Parathyroid adenoma (tissue), 2 donors: Measurements from ENCODE around the gene SIGLEC11.

ENCODE experiments used
- H2AFZ ChIP-seq: fragments of 300-600 bp; sonication (generic); one replicate; pipeline ENCODE4 v1.7.0; 2017; ENCODE audit warnings: antibody characterized with exemption, mild to moderate bottlenecking
- H3K27ac ChIP-seq: fragments of 300-600 bp; sonication (generic); one replicate; pipeline ENCODE4 v1.7.0; 2017
- H3K27me3 ChIP-seq: fragments of 300-600 bp; sonication (generic); one replicate; pipeline ENCODE4 v1.7.0; 2017; ENCODE audit warnings: low read length; ENCODE audit not compliant: control insufficient read depth, insufficient read depth
- H3K36me3 ChIP-seq: fragments of 300-600 bp; sonication (generic); one replicate; pipeline ENCODE4 v1.7.0; 2017; ENCODE audit warnings: low read length; ENCODE audit not compliant: control insufficient read depth, insufficient read depth
- H3K4me1 ChIP-seq: fragments of 300-600 bp; sonication (generic); one replicate; pipeline ENCODE4 v1.7.0; 2017; ENCODE audit warnings: control low read depth
- H3K4me2 ChIP-seq: fragments of 300-600 bp; sonication (generic); one replicate; pipeline ENCODE4 v1.7.0; 2017; ENCODE audit warnings: low read length
- H3K4me3 ChIP-seq: fragments of 300-600 bp; sonication (generic); one replicate; pipeline ENCODE4 v1.7.0; 2017; ENCODE audit warnings: low read depth, low read length
- H3K79me2 ChIP-seq: fragments of 300-600 bp; sonication (generic); one replicate; pipeline ENCODE4 v1.7.0; 2017; ENCODE audit warnings: control low read depth
- H3K9ac ChIP-seq: fragments of 300-600 bp; sonication (generic); one replicate; pipeline ENCODE4 v1.7.0; 2017; ENCODE audit warnings: mild to moderate bottlenecking
- H3K9me3 ChIP-seq: fragments of 300-600 bp; sonication (generic); one replicate; pipeline ENCODE4 v1.7.0; 2017; ENCODE audit warnings: low read length; ENCODE audit not compliant: control insufficient read depth
- TF ChIP-seq, protein P1 (sequence below): fragments of 300-600 bp; sonication (generic); IDR thresholded peaks from one replicate; pipeline ENCODE4 v1.7.0; 2017; ENCODE audit warnings: antibody characterized with exemption, mild to moderate bottlenecking
- donor health status: primary hyperparathyroidism.

Gene SIGLEC11

GRCh38 chr19:49984491-49984890 is 23.5 kb upstream of the SIGLEC11 start:
- TF ChIP-seq, protein P1, sequence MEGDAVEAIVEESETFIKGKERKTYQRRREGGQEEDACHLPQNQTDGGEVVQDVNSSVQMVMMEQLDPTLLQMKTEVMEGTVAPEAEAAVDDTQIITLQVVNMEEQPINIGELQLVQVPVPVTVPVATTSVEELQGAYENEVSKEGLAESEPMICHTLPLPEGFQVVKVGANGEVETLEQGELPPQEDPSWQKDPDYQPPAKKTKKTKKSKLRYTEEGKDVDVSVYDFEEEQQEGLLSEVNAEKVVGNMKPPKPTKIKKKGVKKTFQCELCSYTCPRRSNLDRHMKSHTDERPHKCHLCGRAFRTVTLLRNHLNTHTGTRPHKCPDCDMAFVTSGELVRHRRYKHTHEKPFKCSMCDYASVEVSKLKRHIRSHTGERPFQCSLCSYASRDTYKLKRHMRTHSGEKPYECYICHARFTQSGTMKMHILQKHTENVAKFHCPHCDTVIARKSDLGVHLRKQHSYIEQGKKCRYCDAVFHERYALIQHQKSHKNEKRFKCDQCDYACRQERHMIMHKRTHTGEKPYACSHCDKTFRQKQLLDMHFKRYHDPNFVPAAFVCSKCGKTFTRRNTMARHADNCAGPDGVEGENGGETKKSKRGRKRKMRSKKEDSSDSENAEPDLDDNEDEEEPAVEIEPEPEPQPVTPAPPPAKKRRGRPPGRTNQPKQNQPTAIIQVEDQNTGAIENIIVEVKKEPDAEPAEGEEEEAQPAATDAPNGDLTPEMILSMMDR: no peak
- no peaks in the 10 kb centered on the region for H3K79me2 ChIP-seq
- H3K4me2 ChIP-seq: no peak overlapping the region
- no peak overlapping the region for H3K27ac ChIP-seq
- no peak overlapping the region for H3K4me3 ChIP-seq
- H2AFZ ChIP-seq: no peak overlapping the region
- no peaks in the 10 kb centered on the region for H3K4me1 ChIP-seq
- H3K9me3 ChIP-seq: no peaks in the 10 kb centered on the region
- H3K9ac ChIP-seq: no peak overlapping the region
- no peaks in the 10 kb centered on the region for H3K36me3 ChIP-seq
- no peaks in the 10 kb centered on the region for H3K27me3 ChIP-seq

- no peak overlapping the region for H3K9ac ChIP-seq
- no peaks in the 10 kb centered on the region for H3K4me1 ChIP-seq
- H3K36me3 ChIP-seq: no peaks in the 10 kb centered on the region
- no peak overlapping the region for H2AFZ ChIP-seq
- H3K4me3 ChIP-seq: no peak overlapping the region
- no peaks in the 10 kb centered on the region for H3K9me3 ChIP-seq
- no peak overlapping the region for H3K27ac ChIP-seq
- no peaks in the 10 kb centered on the region for H3K79me2 ChIP-seq
- TF ChIP-seq, protein P1: peak; percentile 89
- no peak overlapping the region for H3K4me2 ChIP-seq
- H3K27me3 ChIP-seq: no peaks in the 10 kb centered on the region
Observed at GRCh38 chr19:49983645-49984229, 22.8 kb upstream of the SIGLEC11 start.

- TF ChIP-seq, protein P1: no peak
- H3K9me3 ChIP-seq: no peaks in the 10 kb centered on the region
- no peak overlapping the region for H3K27ac ChIP-seq
- no peak overlapping the region for H3K9ac ChIP-seq
- no peaks in the 10 kb centered on the region for H3K79me2 ChIP-seq
- H3K4me1 ChIP-seq: no peaks in the 10 kb centered on the region
- H2AFZ ChIP-seq: no peak overlapping the region
- H3K4me2 ChIP-seq: no peak overlapping the region
- no peaks in the 10 kb centered on the region for H3K27me3 ChIP-seq
- H3K4me3 ChIP-seq: no peak overlapping the region
- no peaks in the 10 kb centered on the region for H3K36me3 ChIP-seq
Observed at GRCh38 chr19:49981603-49982593, 20.9 kb upstream of the SIGLEC11 start.

DNA sequence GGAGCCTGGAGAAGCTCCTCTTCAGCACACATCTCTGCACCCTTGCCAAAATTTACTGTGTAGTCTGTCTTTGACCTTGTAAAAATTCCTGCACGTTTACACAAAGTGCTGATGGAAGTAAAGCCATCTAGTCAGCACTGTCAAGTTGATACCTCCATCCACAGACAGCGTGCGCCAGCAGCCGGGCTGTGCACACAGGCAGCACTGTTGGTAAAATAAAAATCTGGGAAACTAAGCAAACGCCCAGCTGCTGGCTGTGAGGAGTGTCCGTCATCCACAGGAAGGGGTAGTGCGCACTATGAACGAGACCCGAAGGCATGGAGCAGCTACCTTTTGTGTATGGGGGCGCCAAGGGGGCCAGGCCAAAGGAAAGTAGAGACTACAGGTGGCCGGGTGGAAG is 17.4 kb upstream of the SIGLEC11 start:
- H3K27me3 ChIP-seq: no peaks in the 10 kb centered on the region
- H3K79me2 ChIP-seq: no peaks in the 10 kb centered on the region
- H3K4me1 ChIP-seq: no peaks in the 10 kb centered on the region
- no peaks in the 10 kb centered on the region for H3K9me3 ChIP-seq
- H3K27ac ChIP-seq: no peak overlapping the region
- no peak overlapping the region for H3K9ac ChIP-seq
- no peaks in the 10 kb centered on the region for H3K36me3 ChIP-seq
- H3K4me3 ChIP-seq: no peak overlapping the region
- TF ChIP-seq, protein P1: no peak
- H3K4me2 ChIP-seq: no peak overlapping the region
- no peak overlapping the region for H2AFZ ChIP-seq
